GM18873 (cell line): ENCODE data around the gene KRT222.

Source experiments
- ATAC-seq: cut with Tn5 transposase; IDR thresholded peaks from one replicate; pipeline ENCODE4 v1.9.1; 2021; ENCODE audit warnings: mild to moderate bottlenecking, moderate library complexity, moderate number of reproducible peaks; ENCODE audit not compliant: unreplicated experiment, low FRiP score

KRT222 gene

GRCh38 chr17:40659911-40660310 is 5.1 kb downstream of the KRT222 start:
- no peak for ATAC-seq

GRCh38 chr17:40658396-40658795 is 6.6 kb downstream of the KRT222 start:
- ATAC-seq, result no peak

GRCh38 chr17:40651939-40652338 is 13.0 kb downstream of the KRT222 start:
- ATAC-seq, result no peak

- no peak for ATAC-seq
These were observed 16.5 kb downstream of the KRT222 start for GRCh38 chr17:40648384-40648968.

- no peak for ATAC-seq
These were observed 17.2 kb downstream of the KRT222 start, which contains the start of gene SMARCE1 for GRCh38 chr17:40647624-40648383. SMARCE1 (minus strand) TSS chr17:40647818; CDS start chr17:40645802, 2,016 bp downstream.

- ATAC-seq, result no peak
These were observed 18.0 kb downstream of the KRT222 start for GRCh38 chr17:40646791-40647623.

GRCh38 chr17:40645943-40646342 is 19.0 kb downstream of the KRT222 start:
- ATAC-seq, result no peak

- ATAC-seq, result no peak
These were observed 19.7 kb downstream of the KRT222 start for GRCh38 chr17:40645291-40645690.

GRCh38 chr17:40637931-40638330 is 27.0 kb downstream of the KRT222 start:
- ATAC-seq, result no peak

GRCh38 chr17:40633871-40634270 is 31.1 kb downstream of the KRT222 start:
- no peak for ATAC-seq

GRCh38 chr17:40632216-40632615 is 32.8 kb downstream of the KRT222 start:
- no peak for ATAC-seq

- no peak for ATAC-seq
These were observed 35.1 kb downstream of the KRT222 start for GRCh38 chr17:40629842-40630241.

GRCh38 chr17:40625311-40625710 is 39.7 kb downstream of the KRT222 start:
- no peak for ATAC-seq

- no peak for ATAC-seq
These were observed 41.4 kb downstream of the KRT222 start for GRCh38 chr17:40623419-40624210.

GRCh38 chr17:40622509-40622928 is 42.5 kb downstream of the KRT222 start:
- ATAC-seq, result no peak

GRCh38 chr17:40621578-40621977 is 43.4 kb downstream of the KRT222 start:
- no peak for ATAC-seq

GRCh38 chr17:40621019-40621418 is 44.0 kb downstream of the KRT222 start:
- ATAC-seq, result no peak

GRCh38 chr17:40618754-40619625 is 46.0 kb downstream of the KRT222 start:
- no peak for ATAC-seq

- no peak for ATAC-seq
These were observed 47.2 kb downstream of the KRT222 start for GRCh38 chr17:40617678-40618240.
